H1 (cell line): ENCODE measurements around the gene SRSF3. TPM values are rescaled to one million over a fixed set of nuclear protein-coding genes. Genes with fewer than 3 reads are reported as not detected.

Source experiments
- ATF2 ChIP-seq: IDR thresholded peaks from 2 replicates; pipeline ENCODE4 v1.6.1; 2012; ENCODE audit warnings: low read length, inconsistent platforms
- CEBPB ChIP-seq: IDR thresholded peaks from 2 replicates; pipeline ENCODE4 v1.6.1; 2012; ENCODE audit warnings: low read depth, low read length
- EP300 ChIP-seq, 2 experiments: IDR thresholded peaks; 1 replicate in 1 of 2; 2 replicates in 1 of 2; pipeline ENCODE4 v1.6.1; 2011 to 2012; ENCODE audit warnings: low read depth in 2 of 2, low read length in 2 of 2, mild to moderate bottlenecking in 2 of 2, borderline replicate concordance in 1 of 2, inconsistent platforms in 1 of 2, moderate library complexity in 1 of 2
- polyA plus RNA-seq, 7 experiments: library from polyadenylated mRNA; depleted of rRNA in 3 of 7; stranded (reverse) in 5 of 7; unstranded in 2 of 7; fragments of >200 nt in 5 of 7; fragments of 200-250 nt in 2 of 7; gene quantifications; 1 replicate in 5 of 7; 2 replicates in 1 of 7; 4 replicates in 1 of 7; pipeline versions ENCODE4 v1.2.1 to v1.2.3, GENCODE V29; 2011 to 2013; ENCODE audit warnings: missing spikeins in 2 of 7, mixed read lengths in 2 of 7
- total RNA-seq: library from RNA; stranded (reverse); fragmentation: NEBNext Ultra II Directional; extraction: Animal tissue kit (Norgen Biotek cat#: 25700); gene quantifications from 2 replicates; pipeline ENCODE4 v1.2.1, GENCODE V29; 2021

SRSF3 gene
- total and polyA plus RNA-seq, 2 of the 8 experiments (the other 6 are each of a cell fraction or from before 2014, with no cell fraction given): 471 to 689 TPM

- TF ChIP-seq ATF2 (no peak), CEBPB (no peak), EP300 (IDR thresholded peaks at IDR 0.05; ENCODE audit: borderline replicate concordance in 1 of 2, low read depth in 2 of 2, low read length in 2 of 2) (no peak)
These were observed 30.4 kb downstream of the SRSF3 start (continued) for GRCh38 chr6:36624461-36625157.
